ENCODE results near the gene CDH13.

The CDH13 gene

DNA sequence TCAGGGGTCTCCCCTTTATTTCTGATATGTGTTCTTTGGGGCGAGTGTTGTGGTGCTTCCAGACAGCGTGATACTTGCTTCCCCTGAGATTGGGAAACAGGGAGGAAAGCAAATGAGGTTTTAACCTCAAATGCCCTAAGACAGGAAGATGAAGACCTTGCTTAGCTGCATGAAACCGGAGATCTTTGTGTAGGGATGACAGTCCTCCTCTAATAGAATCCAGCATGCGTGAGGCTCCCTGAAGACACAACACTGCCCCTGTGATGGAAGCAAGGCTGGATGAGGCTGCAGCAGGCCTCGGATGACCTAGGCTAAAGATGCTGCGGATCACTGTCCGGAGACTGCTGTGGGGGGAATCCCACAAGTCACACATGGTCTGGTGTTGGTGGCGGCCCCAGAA, 491.0 kb downstream of the CDH13 start:
- Histone ChIP-seq H3K4me2 (ENCODE audit: low read length) (no peak overlapping the region), H3K27ac (ENCODE audit: low read depth, low read length) (no peak overlapping the region), H3K4me3 (ENCODE audit: low read length) (no peak overlapping the region), H4K20me1 (ENCODE audit: control insufficient read depth, insufficient read depth, low read depth, low read length) (no peaks in the 10 kb centered on the region), H3K27me3 (ENCODE audit: control insufficient read depth, low read length) (no peaks in the 10 kb centered on the region), H3K4me1 (ENCODE audit: control insufficient read depth, low read length) (no peaks in the 10 kb centered on the region), H3F3A (ENCODE audit: control insufficient read depth, insufficient read depth) (no peaks in the 10 kb centered on the region), H3K79me2 (ENCODE audit: control insufficient read depth, low read length) (no peaks in the 10 kb centered on the region), H3K36me3 (ENCODE audit: control insufficient read depth, low read length) (no peaks in the 10 kb centered on the region), H3K9me3 (ENCODE audit: control insufficient read depth, insufficient read depth, low read length) (no peaks in the 10 kb centered on the region), H3K9me2 (replicated peaks; ENCODE audit: control insufficient read depth, low read length) (no peaks in the 10 kb centered on the region)
- TF ChIP-seq, protein P1, sequence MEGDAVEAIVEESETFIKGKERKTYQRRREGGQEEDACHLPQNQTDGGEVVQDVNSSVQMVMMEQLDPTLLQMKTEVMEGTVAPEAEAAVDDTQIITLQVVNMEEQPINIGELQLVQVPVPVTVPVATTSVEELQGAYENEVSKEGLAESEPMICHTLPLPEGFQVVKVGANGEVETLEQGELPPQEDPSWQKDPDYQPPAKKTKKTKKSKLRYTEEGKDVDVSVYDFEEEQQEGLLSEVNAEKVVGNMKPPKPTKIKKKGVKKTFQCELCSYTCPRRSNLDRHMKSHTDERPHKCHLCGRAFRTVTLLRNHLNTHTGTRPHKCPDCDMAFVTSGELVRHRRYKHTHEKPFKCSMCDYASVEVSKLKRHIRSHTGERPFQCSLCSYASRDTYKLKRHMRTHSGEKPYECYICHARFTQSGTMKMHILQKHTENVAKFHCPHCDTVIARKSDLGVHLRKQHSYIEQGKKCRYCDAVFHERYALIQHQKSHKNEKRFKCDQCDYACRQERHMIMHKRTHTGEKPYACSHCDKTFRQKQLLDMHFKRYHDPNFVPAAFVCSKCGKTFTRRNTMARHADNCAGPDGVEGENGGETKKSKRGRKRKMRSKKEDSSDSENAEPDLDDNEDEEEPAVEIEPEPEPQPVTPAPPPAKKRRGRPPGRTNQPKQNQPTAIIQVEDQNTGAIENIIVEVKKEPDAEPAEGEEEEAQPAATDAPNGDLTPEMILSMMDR (IDR thresholded peaks at IDR 0.05; ENCODE audit: low read depth, low read length, poor library complexity, severe bottlenecking), result no peak
- TF ChIP-seq EZH2phosphoT487 (IDR thresholded peaks at IDR 0.05; ENCODE audit: borderline replicate concordance, low read length), result no peak

DNA sequence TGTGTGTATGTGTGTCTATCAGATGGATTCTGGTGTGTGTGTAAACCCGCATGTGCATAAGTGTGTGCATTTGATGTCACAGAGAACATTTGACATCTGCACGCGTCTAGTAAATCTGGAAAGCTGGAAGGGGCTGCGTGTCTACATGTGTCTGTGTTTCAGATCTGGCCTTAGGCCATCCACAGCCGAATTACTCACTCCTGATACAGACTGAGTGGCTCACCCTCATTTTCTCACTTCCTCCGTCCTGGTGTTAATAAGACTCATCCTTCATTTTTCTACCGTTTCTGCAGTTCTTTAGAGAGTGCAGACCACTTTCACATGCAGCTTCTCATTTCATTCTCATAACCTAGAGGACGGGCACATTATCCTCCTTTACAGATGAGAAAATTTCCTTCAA, 491.6 kb downstream of the CDH13 start:
- Histone ChIP-seq H3K4me1 (ENCODE audit: control insufficient read depth, low read length) (no peaks in the 10 kb centered on the region), H3K27me3 (ENCODE audit: control insufficient read depth, low read length) (no peaks in the 10 kb centered on the region), H3K4me3 (ENCODE audit: low read length) (no peak overlapping the region), H3K36me3 (ENCODE audit: control insufficient read depth, low read length) (no peaks in the 10 kb centered on the region), H3K79me2 (ENCODE audit: control insufficient read depth, low read length) (no peaks in the 10 kb centered on the region), H3K9me3 (ENCODE audit: control insufficient read depth, insufficient read depth, low read length) (no peaks in the 10 kb centered on the region), H3F3A (ENCODE audit: control insufficient read depth, insufficient read depth) (no peaks in the 10 kb centered on the region), H3K9me2 (replicated peaks; ENCODE audit: control insufficient read depth, low read length) (no peaks in the 10 kb centered on the region), H3K4me2 (ENCODE audit: low read length) (no peak overlapping the region), H4K20me1 (ENCODE audit: control insufficient read depth, insufficient read depth, low read depth, low read length) (no peaks in the 10 kb centered on the region), H3K27ac (ENCODE audit: low read depth, low read length) (no peak overlapping the region)
- no peak for TF ChIP-seq EZH2phosphoT487 (IDR thresholded peaks at IDR 0.05; ENCODE audit: borderline replicate concordance, low read length)
- TF ChIP-seq, protein P1 (IDR thresholded peaks at IDR 0.05; ENCODE audit: low read depth, low read length, poor library complexity, severe bottlenecking), result no peak

DNA sequence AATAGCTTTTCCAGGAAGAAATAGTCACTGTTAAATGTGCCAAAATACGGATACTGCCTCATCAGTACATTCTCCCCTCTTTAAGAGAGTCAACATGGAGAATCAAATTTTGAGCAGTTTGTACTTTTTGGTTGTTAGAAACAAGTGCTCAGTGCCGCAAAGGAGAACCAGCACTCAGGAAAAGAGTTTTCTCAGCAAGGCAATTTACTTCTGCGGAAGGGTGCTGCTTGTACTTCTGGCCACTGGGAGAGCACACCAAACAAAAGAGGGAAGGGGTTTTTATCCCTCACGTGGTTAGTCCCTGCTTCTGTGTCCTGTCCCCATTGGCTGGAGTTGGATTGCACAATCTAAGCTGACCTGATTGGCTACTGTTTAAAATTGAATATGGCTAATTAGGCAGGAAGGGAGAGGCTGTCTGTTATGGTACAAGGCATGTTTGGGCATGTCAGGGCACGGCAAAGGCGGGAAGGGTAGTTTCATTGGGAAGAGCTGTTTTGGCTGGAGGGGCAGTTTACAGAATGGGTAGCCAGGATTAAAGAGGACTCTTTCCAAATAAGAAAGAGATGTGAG, 499.3 kb downstream of the CDH13 start:
- H3K36me3 ChIP-seq (ENCODE audit: control insufficient read depth, low read length), result no peaks in the 10 kb centered on the region
- no peaks in the 10 kb centered on the region; the same call in 1 of the 2 replicates for H3K9me3 ChIP-seq (ENCODE audit: control insufficient read depth, insufficient read depth, low read length)
- no peak for TF ChIP-seq EZH2phosphoT487 (IDR thresholded peaks at IDR 0.05; ENCODE audit: borderline replicate concordance, low read length)
- TF ChIP-seq, protein P1 (IDR thresholded peaks at IDR 0.05; ENCODE audit: low read depth, low read length, poor library complexity, severe bottlenecking), result no peak
- H4K20me1 ChIP-seq (ENCODE audit: control insufficient read depth, insufficient read depth, low read depth, low read length), result no peaks in the 10 kb centered on the region
- no peaks in the 10 kb centered on the region for H3K79me2 ChIP-seq (ENCODE audit: control insufficient read depth, low read length)
- no peak overlapping the region for H3K4me3 ChIP-seq (ENCODE audit: low read length)
- H3K4me2 ChIP-seq (ENCODE audit: low read length), result no peak overlapping the region
- no peaks in the 10 kb centered on the region for H3F3A ChIP-seq (ENCODE audit: control insufficient read depth, insufficient read depth)
- H3K4me1 ChIP-seq (ENCODE audit: control insufficient read depth, low read length), result no peaks in the 10 kb centered on the region
- no peaks in the 10 kb centered on the region for H3K27me3 ChIP-seq (ENCODE audit: control insufficient read depth, low read length)
- no peaks in the 10 kb centered on the region for H3K9me2 ChIP-seq (replicated peaks; ENCODE audit: control insufficient read depth, low read length)
- H3K27ac ChIP-seq (ENCODE audit: low read depth, low read length), result no peak overlapping the region

Data from DOHH2 (cell line).